Measurements from ENCODE around the gene TMEM169.
"Not testable (repeated sequence)": the region's sequence is repeated elsewhere in the genome, so short reads cannot be mapped to it uniquely, and the experiment has no call there.

TMEM169 gene

GRCh38 chr2:216131175-216131926 lies 49.6 kb downstream of the TMEM169 start:
- DNase-seq (ENCODE audit: low read depth in 2 of 2) = no peak

- no peak for DNase-seq (ENCODE audit: low read depth in 2 of 2)
Observed at GRCh38 chr2:216132585-216132984, 50.9 kb downstream of the TMEM169 start.

GRCh38 chr2:216133397-216133796 lies 51.7 kb downstream of the TMEM169 start:
- no peak for DNase-seq (ENCODE audit: low read depth in 2 of 2)

- no peak for DNase-seq (ENCODE audit: low read depth in 2 of 2)
Observed at GRCh38 chr2:216134958-216135541, 53.3 kb downstream of the TMEM169 start.

- no peak for DNase-seq (ENCODE audit: low read depth in 2 of 2)
Observed at GRCh38 chr2:216139884-216140283, 58.2 kb downstream of the TMEM169 start.

- not testable (repeated sequence) for DNase-seq (ENCODE audit: low read depth in 2 of 2)
Observed at GRCh38 chr2:216141516-216141915, 59.8 kb downstream of the TMEM169 start.

- DNase-seq (ENCODE audit: low read depth in 2 of 2) = peak in 1 of 2 donors; percentile 9
Observed at GRCh38 chr2:216142540-216142939, 60.8 kb downstream of the TMEM169 start.

GRCh38 chr2:216144372-216144771 lies 62.7 kb downstream of the TMEM169 start:
- no peak for DNase-seq (ENCODE audit: low read depth in 2 of 2)

GRCh38 chr2:216144857-216145256 lies 63.1 kb downstream of the TMEM169 start:
- DNase-seq (ENCODE audit: low read depth in 2 of 2) = no peak

GRCh38 chr2:216146573-216146972 lies 64.9 kb downstream of the TMEM169 start:
- DNase-seq (ENCODE audit: low read depth in 2 of 2) = no peak

- no peak for DNase-seq (ENCODE audit: low read depth in 2 of 2)
Observed at GRCh38 chr2:216147172-216148131, 65.7 kb downstream of the TMEM169 start.

GRCh38 chr2:216148983-216149382 lies 67.3 kb downstream of the TMEM169 start:
- DNase-seq (ENCODE audit: low read depth in 2 of 2) = no peak

GRCh38 chr2:216149741-216150140 lies 68.0 kb downstream of the TMEM169 start:
- no peak for DNase-seq (ENCODE audit: low read depth in 2 of 2)

GRCh38 chr2:216151313-216152025 lies 69.8 kb downstream of the TMEM169 start:
- DNase-seq (ENCODE audit: low read depth in 2 of 2) = no peak
